ENCODE results near the gene TADA1.
"Not testable (repeated sequence)": the region's sequence is repeated elsewhere in the genome, so short reads cannot be mapped to it uniquely, and the experiment has no call there.

TADA1 gene

GRCh38 chr1:166840309-166841274 lies 35.5 kb downstream of the TADA1 start:
- no peak for DNase-seq

GRCh38 chr1:166839600-166840308 lies 36.3 kb downstream of the TADA1 start:
- no peak for DNase-seq

- peak; percentile 66 for DNase-seq
Observed at GRCh38 chr1:166838766-166839599, 37.1 kb downstream of the TADA1 start, which contains the start of gene POGK. POGK (plus strand) TSS chr1:166839475; CDS start chr1:166840957, 1,482 bp downstream.

GRCh38 chr1:166836733-166837132 lies 39.3 kb downstream of the TADA1 start:
- DNase-seq, result no peak

GRCh38 chr1:166829762-166830161 lies 46.3 kb downstream of the TADA1 start:
- DNase-seq, result not testable (repeated sequence)

- no peak for DNase-seq
Observed at GRCh38 chr1:166827426-166827825, 48.6 kb downstream of the TADA1 start.

GRCh38 chr1:166822385-166822784 lies 53.7 kb downstream of the TADA1 start:
- DNase-seq, result no peak

- no peak for DNase-seq
Observed at GRCh38 chr1:166819974-166820373, 56.1 kb downstream of the TADA1 start.

GRCh38 chr1:166814611-166815010 lies 61.5 kb downstream of the TADA1 start:
- no peak for DNase-seq

- DNase-seq, result no peak
Observed at GRCh38 chr1:166813508-166814223, 62.4 kb downstream of the TADA1 start.

- DNase-seq, result no peak
Observed at GRCh38 chr1:166811691-166812090, 64.4 kb downstream of the TADA1 start.

- DNase-seq, result no peak
Observed at GRCh38 chr1:166808952-166809351, 67.1 kb downstream of the TADA1 start.

Measured in NCI-H187 treated with DMSO at 0.1 percent for 48 hours (cell line).